ENCODE measurements around the gene PSMD9.

GRCh38 chr12:121963341-121964018 is 74.9 kb downstream of the PSMD9 start:
- TF ChIP-seq POLR2A (IDR thresholded peaks at IDR 0.05; ENCODE audit: low read length) = no peak
- no peak for TF ChIP-seq GATA1 (IDR thresholded peaks at IDR 0.05; ENCODE audit: low read depth, low read length)

Measured in erythroblast (primary cell).